Measurements from ENCODE around the gene BAD.

- TF ChIP-seq, protein P1, sequence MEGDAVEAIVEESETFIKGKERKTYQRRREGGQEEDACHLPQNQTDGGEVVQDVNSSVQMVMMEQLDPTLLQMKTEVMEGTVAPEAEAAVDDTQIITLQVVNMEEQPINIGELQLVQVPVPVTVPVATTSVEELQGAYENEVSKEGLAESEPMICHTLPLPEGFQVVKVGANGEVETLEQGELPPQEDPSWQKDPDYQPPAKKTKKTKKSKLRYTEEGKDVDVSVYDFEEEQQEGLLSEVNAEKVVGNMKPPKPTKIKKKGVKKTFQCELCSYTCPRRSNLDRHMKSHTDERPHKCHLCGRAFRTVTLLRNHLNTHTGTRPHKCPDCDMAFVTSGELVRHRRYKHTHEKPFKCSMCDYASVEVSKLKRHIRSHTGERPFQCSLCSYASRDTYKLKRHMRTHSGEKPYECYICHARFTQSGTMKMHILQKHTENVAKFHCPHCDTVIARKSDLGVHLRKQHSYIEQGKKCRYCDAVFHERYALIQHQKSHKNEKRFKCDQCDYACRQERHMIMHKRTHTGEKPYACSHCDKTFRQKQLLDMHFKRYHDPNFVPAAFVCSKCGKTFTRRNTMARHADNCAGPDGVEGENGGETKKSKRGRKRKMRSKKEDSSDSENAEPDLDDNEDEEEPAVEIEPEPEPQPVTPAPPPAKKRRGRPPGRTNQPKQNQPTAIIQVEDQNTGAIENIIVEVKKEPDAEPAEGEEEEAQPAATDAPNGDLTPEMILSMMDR (IDR thresholded peaks at IDR 0.05): no peak
- TF ChIP-seq POLR2A (IDR thresholded peaks at IDR 0.05): no peak
Observed at GRCh38 chr11:64235437-64236161, 48.9 kb downstream of the BAD start.

Data from heart left ventricle (tissue), 13 donors.